ENCODE measurements around the gene PATZ1. TPM values are rescaled to one million over a fixed set of nuclear protein-coding genes. Genes with fewer than 3 reads are reported as not detected.

Gene PATZ1
- total and polyA plus RNA-seq, 9 of the 15 experiments (the other 6 are each of a cell fraction or from before 2014, with no cell fraction given) = 0.63 to 7.8 (median 4.2) TPM

GRCh38 chr22:31290494-31291471, 55.4 kb downstream of the PATZ1 start (continued):
- TF ChIP-seq MGA (IDR thresholded peaks at IDR 0.05) (peak; percentile 96), CHD2 (IDR thresholded peaks at IDR 0.05; ENCODE audit: low read depth, low read length) (peak; percentile 44), FOS (IDR thresholded peaks at IDR 0.05; ENCODE audit: extremely low read depth, insufficient read length) (peak; percentile 75), PHF8 (IDR thresholded peaks at IDR 0.05; ENCODE audit: borderline replicate concordance, low read length) (peak; percentile 69; the same call in 1 of the 2 replicates), HDAC1 (IDR thresholded peaks at IDR 0.05) (peak in 1 of 2 experiments; percentile 89; a peak in 2 of 4 replicates), ATF1 (CRISPR knock-in tag; IDR thresholded peaks at IDR 0.05) (no peak), ATF1 (tag; IDR thresholded peaks at IDR 0.05) (peak; percentile 86), SUPT5H (IDR thresholded peaks at IDR 0.05) (peak; percentile 57; the same call in 1 of the 2 replicates), L3MBTL2 (IDR thresholded peaks at IDR 0.05) (peak; percentile 98), JUND (IDR thresholded peaks at IDR 0.05; ENCODE audit: borderline replicate concordance, low read depth, low read length) (peak; percentile 89), JUND (tag; IDR thresholded peaks at IDR 0.05; ENCODE audit: borderline replicate concordance, low read depth, low read length) (peak; percentile 85; the same call in 2 of the 3 replicates), ZNF75A (CRISPR knock-in tag; IDR thresholded peaks at IDR 0.05) (no peak), ZNF395 (CRISPR knock-in tag; IDR thresholded peaks at IDR 0.05) (peak; percentile 64; the same call in 1 of the 2 replicates), ZNF830 (CRISPR knock-in tag; IDR thresholded peaks at IDR 0.05) (0 out of 2 replicates have a peak, but pooled peaks have one; percentile 18)

All from K562 (cell line).